ENCODE results near the gene TUBA4B. TPM values are rescaled to one million over a fixed set of nuclear protein-coding genes. Genes with fewer than 3 reads are reported as not detected.

The TUBA4B gene
- total and polyA plus RNA-seq, 12 donors, result not detected

- Histone ChIP-seq H3K9me3 (no peaks in the 10 kb centered on the region), H3K36me3 (no peaks in the 10 kb centered on the region), H3K4me1 (peaks cover 0 to 9% (median 0%) of the 10 kb centered on the region in 9 donors), H3K27ac (no peak overlapping the region), H3K27me3 (no peaks in the 10 kb centered on the region), H3K4me3 (no peak overlapping the region)
- ATAC-seq (no peak), DNase-seq (no peak)
- 77 to 79% methylated on average over 5 of the region's 5 CpGs for WGBS, 2 donors
- intact Hi-C loops (cut with DNase I), result no loop called here
- no peak for TF ChIP-seq CTCF (IDR thresholded peaks at IDR 0.05)
These were observed 13.2 kb downstream of the TUBA4B start for GRCh38 chr2:219266232-219266631.

DNA sequence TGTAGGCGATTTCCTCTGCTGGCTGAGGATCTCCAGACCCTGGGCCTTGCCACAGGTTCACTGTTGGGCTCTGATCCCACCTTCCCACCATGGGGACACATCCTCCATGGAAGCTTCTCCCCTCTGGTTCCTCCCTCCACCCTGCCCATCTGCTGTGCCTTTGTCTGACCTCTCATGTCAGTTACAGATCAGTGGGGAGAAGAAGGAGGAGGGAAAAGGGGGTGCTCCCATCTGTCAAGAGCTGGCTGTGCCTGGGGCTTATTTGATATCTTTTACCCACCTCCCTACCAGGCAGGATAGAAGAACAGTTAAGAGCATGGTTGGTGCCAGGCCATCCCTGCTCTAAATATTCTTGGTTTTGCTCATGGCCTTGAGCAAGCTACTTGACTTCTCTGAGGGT, 13.8 kb downstream of the TUBA4B start:
- no peaks in the 10 kb centered on the region for H3K36me3 ChIP-seq
- H3K9me3 ChIP-seq, result no peaks in the 10 kb centered on the region
- TF ChIP-seq CTCF (IDR thresholded peaks at IDR 0.05), result no peak
- peaks cover 0 to 9% (median 0%) of the 10 kb centered on the region in 9 donors for H3K4me1 ChIP-seq
- H3K27ac ChIP-seq, result no peak overlapping the region
- DNase-seq (no peak), ATAC-seq (no peak)
- WGBS, 2 donors, result 85 to 86% methylated on average over 1 of the region's 1 CpG
- intact Hi-C loops (cut with DNase I), result no loop called here
- H3K27me3 ChIP-seq, result no peaks in the 10 kb centered on the region
- H3K4me3 ChIP-seq, result no peak overlapping the region

- no peaks in the 10 kb centered on the region for H3K27me3 ChIP-seq
- intact Hi-C loops (cut with DNase I), result no loop called here
- DNase-seq, result no peak
- peaks cover 0 to 15% (median 0%) of the 10 kb centered on the region in 9 donors for H3K4me1 ChIP-seq
- no peaks in the 10 kb centered on the region for H3K9me3 ChIP-seq
- no peak for TF ChIP-seq CTCF (IDR thresholded peaks at IDR 0.05)
- no peak overlapping the region for H3K4me3 ChIP-seq
- no peak for ATAC-seq
- no peaks in the 10 kb centered on the region for H3K36me3 ChIP-seq
- 80 to 87% methylated on average over 2 of the region's 2 CpGs for WGBS, 2 donors
- H3K27ac ChIP-seq, result no peak overlapping the region
These were observed 15.3 kb downstream of the TUBA4B start for GRCh38 chr2:219268294-219268693.

GRCh38 chr2:219269362-219270054, 16.5 kb downstream of the TUBA4B start:
- H3K4me3 ChIP-seq, result no peak overlapping the region
- H3K27me3 ChIP-seq, result no peaks in the 10 kb centered on the region
- no peaks in the 10 kb centered on the region for H3K36me3 ChIP-seq
- H3K9me3 ChIP-seq, result no peaks in the 10 kb centered on the region
- intact Hi-C loops (cut with DNase I), result no loop called here
- peaks cover 0 to 24% (median 8%) of the 10 kb centered on the region in 9 donors for H3K4me1 ChIP-seq
- ATAC-seq (peak in 7 of 8 donors; percentile 32 to 64 (median 53)), DNase-seq (no peak)
- WGBS, 2 donors, result 48 to 50% methylated on average over 8 of the region's 8 CpGs
- TF ChIP-seq CTCF (IDR thresholded peaks at IDR 0.05), result no peak
- H3K27ac ChIP-seq, result peak overlapping the region in 4 of 10 donors; percentile 9 to 33 (median 25)

Data from heart right ventricle (tissue), 16 donors.